Epithelial cell of esophagus (primary cell): ENCODE results near the gene ABCB9.
"Not testable (repeated sequence)": the region's sequence is repeated elsewhere in the genome, so short reads cannot be mapped to it uniquely, and the experiment has no call there.

ENCODE experiments used
- DNase-seq: peaks from one replicate; pipeline ENCODE4 v3.0.0; 2010; ENCODE audit warnings: low read depth
- H3K4me3 ChIP-seq: 2 replicates; pipeline ENCODE4 v1.5.1; 2011; ENCODE audit warnings: mild to moderate bottlenecking, low read length, control low read depth
- CTCF ChIP-seq: IDR thresholded peaks from 2 replicates; pipeline ENCODE4 v1.5.1; 2011; ENCODE audit warnings: low read depth, mild to moderate bottlenecking, low read length, control low read depth, inconsistent platforms; ENCODE audit not compliant: insufficient read depth; ENCODE audit errors: missing control alignments

Gene ABCB9

DNA sequence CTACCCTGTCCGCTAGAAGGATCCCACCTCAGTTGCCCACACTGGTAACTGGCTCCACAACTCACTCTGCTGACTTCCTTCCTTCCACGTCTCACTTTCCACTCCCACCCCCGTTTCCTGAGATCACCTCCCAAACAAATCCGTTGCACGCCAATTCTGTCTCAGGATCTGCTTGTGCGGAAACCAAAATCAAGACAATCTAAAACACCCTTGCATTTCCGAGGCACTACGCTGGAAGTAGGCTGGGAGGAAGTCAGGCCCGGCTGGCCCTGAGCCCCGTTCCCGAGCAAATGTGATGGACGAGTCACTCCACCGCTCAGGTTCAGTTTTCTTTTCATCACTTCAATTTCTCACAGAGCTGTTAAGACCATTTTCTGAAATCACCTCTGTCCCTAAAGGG is 23.1 kb downstream of the ABCB9 start:
- TF ChIP-seq CTCF = no peak
- DNase-seq = no peak
- no peak overlapping the region for H3K4me3 ChIP-seq

- no peak for DNase-seq
- TF ChIP-seq CTCF = no peak
- H3K4me3 ChIP-seq = no peak overlapping the region
These were observed 23.6 kb downstream of the ABCB9 start for GRCh38 chr12:122942637-122943036.

DNA sequence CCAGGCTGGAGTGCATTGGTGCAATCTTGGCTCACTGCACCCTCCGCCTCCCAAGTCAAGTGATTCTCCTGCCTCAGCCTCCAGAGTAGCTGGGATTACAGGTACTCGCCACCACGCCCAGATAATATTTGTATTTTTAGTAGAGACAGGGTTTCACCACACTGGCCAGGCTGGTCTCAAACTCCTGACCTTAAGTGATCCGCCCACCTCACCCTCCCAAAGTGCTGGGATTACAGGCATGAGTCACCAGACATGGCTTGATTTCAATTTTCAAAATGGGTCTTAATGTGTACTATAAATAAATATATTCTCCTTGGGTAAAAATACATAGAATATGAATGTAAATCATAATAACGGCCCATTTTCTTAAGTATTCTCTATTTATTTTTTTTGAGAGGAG is 24.9 kb downstream of the ABCB9 start:
- H3K4me3 ChIP-seq, DNase-seq: not testable (repeated sequence)

- TF ChIP-seq CTCF = no peak
- DNase-seq = no peak
- H3K4me3 ChIP-seq = no peak overlapping the region
These were observed 27.1 kb downstream of the ABCB9 start for GRCh38 chr12:122939125-122939524.

DNA sequence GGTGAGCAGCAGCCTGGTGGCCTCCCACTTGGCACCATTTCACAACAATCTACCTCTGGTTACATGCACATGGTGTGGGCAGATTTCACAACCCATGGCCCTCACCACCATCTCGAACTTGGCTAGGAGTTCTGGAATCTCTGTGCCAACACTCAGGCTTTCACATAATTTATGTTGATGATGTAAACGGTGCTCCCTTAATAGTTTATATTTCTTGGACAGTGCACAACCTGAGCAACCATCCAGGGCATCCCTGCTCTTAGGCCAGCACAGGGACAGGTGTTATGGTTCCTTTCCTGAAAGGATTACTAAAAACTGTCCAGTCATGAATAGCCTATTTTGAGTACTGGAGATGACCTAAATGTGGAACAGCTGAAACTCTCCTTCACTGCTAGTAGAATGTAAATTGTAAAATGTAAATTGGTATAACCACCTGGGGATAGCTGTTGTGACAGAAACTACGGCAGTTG is 28.6 kb downstream of the ABCB9 start:
- no peak for TF ChIP-seq CTCF
- H3K4me3 ChIP-seq = no peak overlapping the region
- no peak for DNase-seq

DNA sequence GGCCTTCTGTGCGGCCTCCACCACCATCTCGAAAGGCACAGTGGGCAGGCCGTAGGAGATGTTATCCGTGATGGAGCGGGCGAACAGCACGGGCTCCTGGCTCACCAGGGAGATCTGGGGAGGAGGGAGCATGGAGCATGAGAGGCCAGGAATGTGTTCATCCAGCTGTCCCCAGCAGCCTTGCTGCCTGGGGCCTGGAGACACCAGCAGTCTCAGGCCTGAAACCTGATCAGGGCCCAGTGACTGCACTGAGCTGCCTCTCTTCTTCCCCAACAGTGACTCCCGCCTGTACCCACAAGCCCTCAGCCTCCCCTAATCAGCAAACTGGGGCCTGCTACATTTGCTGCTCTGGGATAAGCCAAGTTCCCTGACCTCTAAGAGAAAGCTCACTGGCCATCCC is 30.9 kb downstream of the ABCB9 start:
- no peak for TF ChIP-seq CTCF
- H3K4me3 ChIP-seq = no peak overlapping the region
- DNase-seq = no peak

DNA sequence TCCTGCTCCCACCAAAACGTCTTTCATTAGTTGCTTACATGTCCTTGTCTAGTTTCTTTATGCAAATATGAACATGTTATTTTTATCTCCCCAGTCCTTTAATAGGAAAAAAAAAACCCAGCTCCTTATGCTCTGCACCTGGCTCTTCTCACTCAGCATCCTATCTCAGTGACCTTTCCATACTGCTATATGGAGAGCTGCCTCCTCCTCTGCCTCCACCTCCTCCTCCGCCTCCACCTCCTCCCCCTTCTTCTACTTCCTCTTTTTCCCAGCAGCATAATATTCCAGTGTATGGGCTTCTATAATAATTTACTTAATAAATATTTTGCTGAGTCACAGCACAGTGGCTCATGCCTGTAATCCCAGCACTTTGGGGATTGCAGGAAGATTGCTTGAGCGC is 31.5 kb downstream of the ABCB9 start:
- no peak for TF ChIP-seq CTCF
- H3K4me3 ChIP-seq = no peak overlapping the region
- DNase-seq = no peak

- TF ChIP-seq CTCF = no peak
- H3K4me3 ChIP-seq = no peak overlapping the region
- DNase-seq = no peak
These were observed 34.1 kb downstream of the ABCB9 start for GRCh38 chr12:122932207-122932606.
